ENCODE data around the gene BCLAF1.

BCLAF1 gene

GRCh38 chr6:136334465-136334846 lies 44.8 kb upstream of the BCLAF1 start:
- Histone ChIP-seq H4K20me1 (ENCODE audit: insufficient read depth, low read length) (no peaks in the 10 kb centered on the region), H3K9me3 (replicated peaks; ENCODE audit: insufficient read depth, low read length) (no peaks in the 10 kb centered on the region), H3K4me2 (ENCODE audit: low read depth, low read length) (no peak overlapping the region), H2AFZ (ENCODE audit: low read length) (no peak overlapping the region), H3K27me3 (replicated peaks; ENCODE audit: insufficient read depth, low read length) (no peaks in the 10 kb centered on the region), H3F3A (ENCODE audit: insufficient read depth, low read length) (no peaks in the 10 kb centered on the region), H3K36me3 (replicated peaks; ENCODE audit: insufficient read depth, low read length) (no peaks in the 10 kb centered on the region), H3K9ac (ENCODE audit: low read length) (no peak overlapping the region), H3K4me1 (ENCODE audit: low read length) (no peaks in the 10 kb centered on the region), H3K9me2 (replicated peaks; ENCODE audit: insufficient read depth, low read length) (no peaks in the 10 kb centered on the region), H3K27ac (ENCODE audit: low read length) (no peak overlapping the region), H3K4me3 (ENCODE audit: low read length) (no peak overlapping the region), H3K79me2 (ENCODE audit: low read length) (no peaks in the 10 kb centered on the region)
- TF ChIP-seq EZH2phosphoT487 (IDR thresholded peaks at IDR 0.05; ENCODE audit: low read length) (no peak), CTCF (IDR thresholded peaks at IDR 0.05; ENCODE audit: low read length) (no peak), EZH2 (optimal IDR thresholded peaks at IDR 0.05; ENCODE audit: low read depth, low read length) (no peak)
- no peak for DNase-seq

GRCh38 chr6:136333824-136334464 lies 44.3 kb upstream of the BCLAF1 start:
- Histone ChIP-seq H3F3A (ENCODE audit: insufficient read depth, low read length) (no peaks in the 10 kb centered on the region), H3K4me3 (ENCODE audit: low read length) (no peak overlapping the region), H3K9me2 (replicated peaks; ENCODE audit: insufficient read depth, low read length) (no peaks in the 10 kb centered on the region), H3K36me3 (replicated peaks; ENCODE audit: insufficient read depth, low read length) (no peaks in the 10 kb centered on the region), H3K27me3 (replicated peaks; ENCODE audit: insufficient read depth, low read length) (no peaks in the 10 kb centered on the region), H3K4me1 (ENCODE audit: low read length) (no peaks in the 10 kb centered on the region), H3K4me2 (ENCODE audit: low read depth, low read length) (no peak overlapping the region), H3K79me2 (ENCODE audit: low read length) (no peaks in the 10 kb centered on the region), H3K27ac (ENCODE audit: low read length) (no peak overlapping the region), H3K9me3 (replicated peaks; ENCODE audit: insufficient read depth, low read length) (no peaks in the 10 kb centered on the region), H2AFZ (ENCODE audit: low read length) (no peak overlapping the region), H3K9ac (ENCODE audit: low read length) (no peak overlapping the region), H4K20me1 (ENCODE audit: insufficient read depth, low read length) (no peaks in the 10 kb centered on the region)
- no peak for DNase-seq
- TF ChIP-seq EZH2phosphoT487 (IDR thresholded peaks at IDR 0.05; ENCODE audit: low read length) (no peak), CTCF (IDR thresholded peaks at IDR 0.05; ENCODE audit: low read length) (no peak), EZH2 (optimal IDR thresholded peaks at IDR 0.05; ENCODE audit: low read depth, low read length) (no peak)

- Histone ChIP-seq H3F3A (ENCODE audit: insufficient read depth, low read length) (no peaks in the 10 kb centered on the region), H3K4me2 (ENCODE audit: low read depth, low read length) (no peak overlapping the region), H3K27ac (ENCODE audit: low read length) (no peak overlapping the region), H3K4me3 (ENCODE audit: low read length) (no peak overlapping the region), H4K20me1 (ENCODE audit: insufficient read depth, low read length) (no peaks in the 10 kb centered on the region), H3K9ac (ENCODE audit: low read length) (no peak overlapping the region), H3K79me2 (ENCODE audit: low read length) (no peaks in the 10 kb centered on the region), H3K9me2 (replicated peaks; ENCODE audit: insufficient read depth, low read length) (no peaks in the 10 kb centered on the region), H3K4me1 (ENCODE audit: low read length) (no peaks in the 10 kb centered on the region), H2AFZ (ENCODE audit: low read length) (no peak overlapping the region), H3K27me3 (replicated peaks; ENCODE audit: insufficient read depth, low read length) (no peaks in the 10 kb centered on the region), H3K36me3 (replicated peaks; ENCODE audit: insufficient read depth, low read length) (no peaks in the 10 kb centered on the region), H3K9me3 (replicated peaks; ENCODE audit: insufficient read depth, low read length) (no peaks in the 10 kb centered on the region)
- no peak for TF ChIP-seq CTCF (IDR thresholded peaks at IDR 0.05; ENCODE audit: low read length)
- TF ChIP-seq EZH2 (optimal IDR thresholded peaks at IDR 0.05; ENCODE audit: low read depth, low read length): no peak
- DNase-seq: no peak
Observed at GRCh38 chr6:136331461-136331860, 41.8 kb upstream of the BCLAF1 start.

Data from MM.1S (cell line).